ENCODE measurements around the gene STARD9.

Gene STARD9

GRCh38 chr15:42576776-42577175 is 1.4 kb downstream of the STARD9 start:
- Mint-ChIP-seq H3K4me1 (ENCODE audit: low read depth in 2 of 2) (peaks cover 26 to 36% of the 10 kb centered on the region in 2 donors), H3K9me3 (no peaks in the 10 kb centered on the region), H3K27ac (no peak overlapping the region), H3K36me3 (ENCODE audit: insufficient read depth) (peaks cover 6% of the 10 kb centered on the region), H3K27me3 (no peaks in the 10 kb centered on the region), H3K4me3 (peak overlapping the region; percentile 89)
- no peak for ATAC-seq (replicated peaks)
- no peak for DNase-seq

GRCh38 chr15:42577514-42578031 is 2.2 kb downstream of the STARD9 start:
- no peak for DNase-seq
- Mint-ChIP-seq H3K36me3 (ENCODE audit: insufficient read depth) (peaks cover 6% of the 10 kb centered on the region), H3K27me3 (no peaks in the 10 kb centered on the region), H3K9me3 (no peaks in the 10 kb centered on the region), H3K27ac (no peak overlapping the region), H3K4me3 (peak overlapping the region; percentile 42 to 89), H3K4me1 (ENCODE audit: low read depth in 2 of 2) (peaks cover 29 to 36% of the 10 kb centered on the region in 2 donors)
- no peak for ATAC-seq (replicated peaks)

DNA sequence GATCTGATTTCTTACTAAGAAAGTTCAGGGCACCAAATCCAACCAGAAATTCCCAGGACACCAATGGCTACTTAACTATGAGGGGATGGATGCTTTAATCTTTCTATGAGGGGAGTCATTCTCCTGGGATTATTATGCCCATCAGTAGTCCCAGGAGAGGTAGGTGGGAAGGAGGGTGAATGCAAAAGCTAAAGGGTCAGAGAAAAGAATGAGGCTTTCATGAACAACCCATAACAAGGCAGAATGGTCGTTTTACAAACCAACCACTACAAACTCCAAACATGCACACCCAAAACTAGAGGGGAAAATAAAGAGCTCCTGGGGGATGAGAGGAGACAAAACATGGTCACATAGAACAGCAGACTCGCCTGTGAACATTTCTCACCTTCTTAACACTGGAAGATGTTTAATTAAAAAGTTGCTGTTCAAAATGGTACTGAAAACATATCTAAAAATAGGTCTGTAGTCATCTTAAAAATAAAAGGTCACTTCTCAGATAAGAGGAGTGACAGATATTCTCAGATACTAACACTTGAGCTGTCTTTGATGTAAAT is 3.7 kb downstream of the STARD9 start:
- Mint-ChIP-seq H3K4me1 (ENCODE audit: low read depth in 2 of 2) (peaks cover 31 to 44% of the 10 kb centered on the region in 2 donors), H3K27me3 (no peaks in the 10 kb centered on the region), H3K27ac (no peak overlapping the region), H3K9me3 (no peaks in the 10 kb centered on the region), H3K36me3 (ENCODE audit: insufficient read depth) (peaks cover 6% of the 10 kb centered on the region), H3K4me3 (no peak overlapping the region)
- DNase-seq: no peak
- no peak for ATAC-seq (replicated peaks)

- Mint-ChIP-seq H3K9me3 (no peaks in the 10 kb centered on the region), H3K4me3 (peak overlapping the region; percentile 79 to 89), H3K36me3 (ENCODE audit: insufficient read depth) (peaks cover 2% of the 10 kb centered on the region), H3K27me3 (no peaks in the 10 kb centered on the region), H3K27ac (peak overlapping the region; percentile 77 to 90), H3K4me1 (ENCODE audit: low read depth in 2 of 2) (peaks cover 25 to 33% of the 10 kb centered on the region in 2 donors)
- DNase-seq (peak; percentile 68 to 74 (median 69)), ATAC-seq (replicated peaks) (peak; percentile 99)
These were observed 5.9 kb downstream of the STARD9 start for GRCh38 chr15:42581272-42581730.

- peak overlapping the region; percentile 77 to 90 for H3K27ac Mint-ChIP-seq
- no peak for DNase-seq
- peaks cover 2% of the 10 kb centered on the region for H3K36me3 Mint-ChIP-seq (ENCODE audit: insufficient read depth)
- H3K9me3 Mint-ChIP-seq: no peaks in the 10 kb centered on the region
- no peak for ATAC-seq (replicated peaks)
- H3K4me3 Mint-ChIP-seq: no peak overlapping the region
- peaks cover 18 to 27% of the 10 kb centered on the region in 2 donors for H3K4me1 Mint-ChIP-seq (ENCODE audit: low read depth in 2 of 2)
- no peaks in the 10 kb centered on the region for H3K27me3 Mint-ChIP-seq
These were observed 7.4 kb downstream of the STARD9 start for GRCh38 chr15:42582569-42583375.

DNA sequence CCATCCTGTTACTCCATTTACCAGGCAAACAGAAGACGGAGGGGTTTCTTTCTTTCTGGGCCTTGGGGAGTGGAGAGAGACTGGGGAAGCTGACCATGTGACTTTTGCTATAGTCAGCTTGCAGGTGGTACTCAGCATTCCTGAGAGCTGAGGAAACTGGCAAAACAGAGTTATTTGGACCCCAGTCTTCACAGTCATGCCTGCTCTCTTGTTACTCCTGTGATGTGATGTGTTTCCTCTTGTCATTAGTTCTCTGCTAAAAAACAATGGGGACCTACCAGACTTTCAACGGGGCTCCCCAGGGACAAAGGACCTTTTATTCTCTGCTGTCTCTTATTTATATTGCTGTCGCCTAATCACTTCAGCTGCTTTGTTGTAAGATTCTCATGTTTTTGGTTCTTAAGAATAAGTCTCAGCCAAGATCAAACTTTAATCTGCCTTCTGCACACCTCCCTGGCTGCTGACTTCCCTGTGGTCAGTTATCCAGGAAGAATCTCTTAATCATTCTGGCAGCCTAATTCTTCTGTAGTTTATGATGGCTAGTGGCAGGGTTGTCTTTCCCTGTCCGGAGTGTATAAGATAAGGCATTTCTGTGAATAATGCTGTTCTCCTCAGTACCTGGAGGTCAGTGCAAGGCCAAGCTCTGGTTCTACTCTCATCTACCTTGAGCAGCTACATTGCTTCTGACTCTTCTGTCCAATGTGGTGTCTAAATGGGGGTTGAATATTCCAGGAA is 8.8 kb downstream of the STARD9 start:
- ATAC-seq (replicated peaks): no peak
- Mint-ChIP-seq H3K27ac (no peak overlapping the region), H3K27me3 (no peaks in the 10 kb centered on the region), H3K9me3 (no peaks in the 10 kb centered on the region), H3K4me1 (ENCODE audit: low read depth in 2 of 2) (peaks cover 18 to 29% of the 10 kb centered on the region in 2 donors), H3K36me3 (ENCODE audit: insufficient read depth) (peaks cover 2% of the 10 kb centered on the region), H3K4me3 (no peak overlapping the region)
- no peak for DNase-seq

GRCh38 chr15:42590619-42591237 is 15.3 kb downstream of the STARD9 start:
- H3K9me3 Mint-ChIP-seq: no peaks in the 10 kb centered on the region
- no peak for ATAC-seq (replicated peaks)

GRCh38 chr15:42591238-42591934 is 16.0 kb downstream of the STARD9 start:
- peaks cover 0 to 4% of the 10 kb centered on the region in 2 donors for H3K4me1 Mint-ChIP-seq (ENCODE audit: low read depth in 2 of 2)
- ATAC-seq (replicated peaks) (no peak), DNase-seq (no peak)
- peaks cover 3% of the 10 kb centered on the region for H3K36me3 Mint-ChIP-seq (ENCODE audit: insufficient read depth)
- H3K27ac Mint-ChIP-seq: no peak overlapping the region
- H3K27me3 Mint-ChIP-seq: no peaks in the 10 kb centered on the region
- no peak overlapping the region for H3K4me3 Mint-ChIP-seq
- H3K9me3 Mint-ChIP-seq: no peaks in the 10 kb centered on the region

More at GRCh38 chr15:42590619-42591237, 15.3 kb downstream of the STARD9 start:
- peaks cover 3% of the 10 kb centered on the region for H3K36me3 Mint-ChIP-seq (ENCODE audit: insufficient read depth)
- H3K4me1 Mint-ChIP-seq (ENCODE audit: low read depth in 2 of 2): peaks cover 0 to 4% of the 10 kb centered on the region in 2 donors
- H3K4me3 Mint-ChIP-seq: no peak overlapping the region
- peak overlapping the region in 1 of 2 donors; percentile 46 for H3K27ac Mint-ChIP-seq
- H3K27me3 Mint-ChIP-seq: no peaks in the 10 kb centered on the region
- no peak for DNase-seq

- Mint-ChIP-seq H3K27me3 (no peaks in the 10 kb centered on the region), H3K27ac (no peak overlapping the region), H3K36me3 (ENCODE audit: insufficient read depth) (peaks cover 3% of the 10 kb centered on the region), H3K9me3 (no peaks in the 10 kb centered on the region), H3K4me3 (no peak overlapping the region), H3K4me1 (ENCODE audit: low read depth in 2 of 2) (peaks cover 0 to 4% of the 10 kb centered on the region in 2 donors)
- ATAC-seq (replicated peaks) (no peak), DNase-seq (no peak)
These were observed 17.3 kb downstream of the STARD9 start for GRCh38 chr15:42592716-42593115.

GRCh38 chr15:42593143-42593542 is 17.7 kb downstream of the STARD9 start:
- no peaks in the 10 kb centered on the region for H3K9me3 Mint-ChIP-seq
- peaks cover 3% of the 10 kb centered on the region for H3K36me3 Mint-ChIP-seq (ENCODE audit: insufficient read depth)
- H3K27ac Mint-ChIP-seq: no peak overlapping the region
- ATAC-seq (replicated peaks) (no peak), DNase-seq (no peak)
- H3K4me3 Mint-ChIP-seq: no peak overlapping the region
- H3K4me1 Mint-ChIP-seq (ENCODE audit: low read depth in 2 of 2): peaks cover 0 to 4% of the 10 kb centered on the region in 2 donors
- no peaks in the 10 kb centered on the region for H3K27me3 Mint-ChIP-seq

DNA sequence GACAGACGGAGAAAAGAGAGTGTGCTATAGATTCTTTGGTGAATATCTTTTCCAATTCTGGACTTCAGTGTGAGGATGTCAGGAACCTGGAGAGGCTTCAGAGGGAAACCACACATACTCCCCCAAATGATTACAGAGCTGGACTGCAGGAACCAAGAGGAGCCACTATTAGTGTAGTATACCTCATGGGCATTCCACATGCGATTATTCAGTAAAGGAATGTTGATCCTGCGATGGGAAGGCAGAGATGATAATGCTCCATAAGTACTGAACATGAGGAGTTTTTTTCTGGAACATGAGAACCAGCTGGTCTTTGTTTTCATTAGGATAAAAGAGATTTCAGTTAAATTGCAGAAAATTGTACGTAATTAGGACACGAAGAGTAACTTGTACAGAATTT is 18.7 kb downstream of the STARD9 start:
- Mint-ChIP-seq H3K27ac (no peak overlapping the region), H3K27me3 (no peaks in the 10 kb centered on the region), H3K36me3 (ENCODE audit: insufficient read depth) (peaks cover 3% of the 10 kb centered on the region), H3K4me1 (ENCODE audit: low read depth in 2 of 2) (no peaks in the 10 kb centered on the region), H3K4me3 (no peak overlapping the region), H3K9me3 (no peaks in the 10 kb centered on the region)
- DNase-seq (no peak), ATAC-seq (replicated peaks) (no peak)

DNA sequence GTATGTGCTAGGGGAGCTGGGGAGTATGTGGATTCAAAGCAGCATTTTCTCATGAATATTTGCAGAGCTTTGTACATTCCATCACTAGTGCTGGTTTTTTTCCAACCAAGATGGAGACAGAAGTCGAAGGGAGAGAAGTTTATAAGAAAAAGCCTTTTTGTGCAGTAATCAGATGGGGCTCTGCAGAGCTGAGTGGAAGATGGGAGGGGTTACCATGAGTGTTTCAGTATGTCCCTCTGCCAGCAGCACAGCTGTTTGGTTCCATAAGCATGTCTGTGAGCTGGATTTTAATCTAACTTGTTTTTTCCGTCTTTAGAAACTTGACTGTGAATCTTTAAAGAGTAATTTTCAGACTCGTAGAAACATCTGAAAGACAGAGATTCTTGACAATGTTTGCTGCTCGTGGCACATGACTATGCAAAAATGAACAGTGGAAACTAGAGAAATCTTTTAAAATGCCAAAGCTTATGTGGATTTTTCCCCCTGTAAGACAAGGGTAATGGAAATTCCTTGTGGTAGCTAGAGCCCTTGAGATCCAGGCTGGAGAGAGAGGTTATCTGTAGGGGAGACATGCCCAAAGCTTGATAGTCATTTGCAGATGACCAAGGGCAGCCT is 20.3 kb downstream of the STARD9 start:
- ATAC-seq (replicated peaks) (no peak), DNase-seq (no peak)
- H3K36me3 Mint-ChIP-seq (ENCODE audit: insufficient read depth): no peaks in the 10 kb centered on the region
- no peaks in the 10 kb centered on the region for H3K9me3 Mint-ChIP-seq
- no peak overlapping the region for H3K4me3 Mint-ChIP-seq
- H3K4me1 Mint-ChIP-seq (ENCODE audit: low read depth in 2 of 2): no peaks in the 10 kb centered on the region
- no peak overlapping the region for H3K27ac Mint-ChIP-seq
- no peaks in the 10 kb centered on the region for H3K27me3 Mint-ChIP-seq
